ENCODE data around the gene DLG2.

DLG2 gene

DNA sequence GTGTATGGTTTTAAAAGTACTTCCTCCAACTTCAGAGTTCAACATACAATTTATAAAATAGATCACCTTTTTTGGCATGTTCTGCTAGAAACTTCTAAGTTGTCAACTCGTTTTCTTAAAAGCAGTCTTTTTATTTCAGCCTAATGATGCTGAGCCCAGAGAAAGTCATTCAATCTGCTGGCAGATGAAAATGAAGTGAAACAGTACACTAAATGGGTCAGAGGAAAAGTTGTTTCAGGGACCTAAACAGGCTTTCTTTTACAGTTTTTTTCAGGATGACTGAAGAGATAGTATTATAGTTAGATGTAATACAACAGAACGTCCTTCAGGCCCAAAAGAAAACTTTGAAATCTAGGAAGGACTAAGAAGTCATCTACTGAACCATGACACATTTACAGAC lies 1498.3 kb downstream of the DLG2 start:
- Histone ChIP-seq H4K20me1 (ENCODE audit: control insufficient read depth, insufficient read depth, low read depth, low read length) (no peaks in the 10 kb centered on the region), H3K36me3 (ENCODE audit: control insufficient read depth, low read length) (no peaks in the 10 kb centered on the region), H3K79me2 (ENCODE audit: control insufficient read depth, low read length) (no peaks in the 10 kb centered on the region), H3K4me3 (ENCODE audit: low read length) (no peak overlapping the region), H3K27ac (ENCODE audit: low read depth, low read length) (no peak overlapping the region), H3K9me3 (ENCODE audit: control insufficient read depth, insufficient read depth, low read length) (no peaks in the 10 kb centered on the region), H3K4me1 (ENCODE audit: control insufficient read depth, low read length) (no peaks in the 10 kb centered on the region), H3K9me2 (replicated peaks; ENCODE audit: control insufficient read depth, low read length) (no peaks in the 10 kb centered on the region), H3K27me3 (ENCODE audit: control insufficient read depth, low read length) (no peaks in the 10 kb centered on the region), H3F3A (ENCODE audit: control insufficient read depth, insufficient read depth) (no peaks in the 10 kb centered on the region), H3K4me2 (ENCODE audit: low read length) (no peak overlapping the region)
- TF ChIP-seq, protein P1, sequence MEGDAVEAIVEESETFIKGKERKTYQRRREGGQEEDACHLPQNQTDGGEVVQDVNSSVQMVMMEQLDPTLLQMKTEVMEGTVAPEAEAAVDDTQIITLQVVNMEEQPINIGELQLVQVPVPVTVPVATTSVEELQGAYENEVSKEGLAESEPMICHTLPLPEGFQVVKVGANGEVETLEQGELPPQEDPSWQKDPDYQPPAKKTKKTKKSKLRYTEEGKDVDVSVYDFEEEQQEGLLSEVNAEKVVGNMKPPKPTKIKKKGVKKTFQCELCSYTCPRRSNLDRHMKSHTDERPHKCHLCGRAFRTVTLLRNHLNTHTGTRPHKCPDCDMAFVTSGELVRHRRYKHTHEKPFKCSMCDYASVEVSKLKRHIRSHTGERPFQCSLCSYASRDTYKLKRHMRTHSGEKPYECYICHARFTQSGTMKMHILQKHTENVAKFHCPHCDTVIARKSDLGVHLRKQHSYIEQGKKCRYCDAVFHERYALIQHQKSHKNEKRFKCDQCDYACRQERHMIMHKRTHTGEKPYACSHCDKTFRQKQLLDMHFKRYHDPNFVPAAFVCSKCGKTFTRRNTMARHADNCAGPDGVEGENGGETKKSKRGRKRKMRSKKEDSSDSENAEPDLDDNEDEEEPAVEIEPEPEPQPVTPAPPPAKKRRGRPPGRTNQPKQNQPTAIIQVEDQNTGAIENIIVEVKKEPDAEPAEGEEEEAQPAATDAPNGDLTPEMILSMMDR (IDR thresholded peaks at IDR 0.05; ENCODE audit: low read depth, low read length, poor library complexity, severe bottlenecking), result no peak
- no peak for TF ChIP-seq EZH2phosphoT487 (IDR thresholded peaks at IDR 0.05; ENCODE audit: borderline replicate concordance, low read length)

DNA sequence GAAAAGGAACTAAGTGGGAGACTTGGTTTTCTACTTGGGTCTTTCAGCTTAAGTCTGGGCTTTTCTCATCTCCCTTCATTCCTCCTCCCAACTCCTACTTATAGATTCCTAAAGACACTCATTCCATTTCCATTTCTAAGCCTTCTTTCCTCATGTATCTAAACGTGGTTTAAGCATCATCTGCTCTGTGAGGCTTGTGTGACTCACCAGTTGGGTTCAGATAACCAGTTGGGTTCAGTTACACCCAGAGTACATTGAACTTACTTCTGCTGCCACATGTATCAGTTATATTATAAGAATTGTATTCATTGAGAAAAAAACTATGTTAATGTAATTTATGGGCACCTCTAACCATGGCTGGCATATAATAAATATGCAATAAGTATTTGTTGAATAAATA lies 1509.8 kb downstream of the DLG2 start:
- no peaks in the 10 kb centered on the region for H3K36me3 ChIP-seq (ENCODE audit: control insufficient read depth, low read length)
- TF ChIP-seq, protein P1 (IDR thresholded peaks at IDR 0.05; ENCODE audit: low read depth, low read length, poor library complexity, severe bottlenecking), result no peak
- TF ChIP-seq EZH2phosphoT487 (IDR thresholded peaks at IDR 0.05; ENCODE audit: borderline replicate concordance, low read length), result no peak
- H3K27me3 ChIP-seq (ENCODE audit: control insufficient read depth, low read length), result no peaks in the 10 kb centered on the region
- H3K27ac ChIP-seq (ENCODE audit: low read depth, low read length), result no peak overlapping the region
- H3K9me3 ChIP-seq (ENCODE audit: control insufficient read depth, insufficient read depth, low read length), result no peaks in the 10 kb centered on the region
- no peak overlapping the region for H3K4me2 ChIP-seq (ENCODE audit: low read length)
- no peaks in the 10 kb centered on the region for H3K4me1 ChIP-seq (ENCODE audit: control insufficient read depth, low read length)
- no peak overlapping the region for H3K4me3 ChIP-seq (ENCODE audit: low read length)
- H3K79me2 ChIP-seq (ENCODE audit: control insufficient read depth, low read length), result no peaks in the 10 kb centered on the region
- H3K9me2 ChIP-seq (replicated peaks; ENCODE audit: control insufficient read depth, low read length), result no peaks in the 10 kb centered on the region
- no peaks in the 10 kb centered on the region for H3F3A ChIP-seq (ENCODE audit: control insufficient read depth, insufficient read depth)
- no peaks in the 10 kb centered on the region for H4K20me1 ChIP-seq (ENCODE audit: control insufficient read depth, insufficient read depth, low read depth, low read length)

DNA sequence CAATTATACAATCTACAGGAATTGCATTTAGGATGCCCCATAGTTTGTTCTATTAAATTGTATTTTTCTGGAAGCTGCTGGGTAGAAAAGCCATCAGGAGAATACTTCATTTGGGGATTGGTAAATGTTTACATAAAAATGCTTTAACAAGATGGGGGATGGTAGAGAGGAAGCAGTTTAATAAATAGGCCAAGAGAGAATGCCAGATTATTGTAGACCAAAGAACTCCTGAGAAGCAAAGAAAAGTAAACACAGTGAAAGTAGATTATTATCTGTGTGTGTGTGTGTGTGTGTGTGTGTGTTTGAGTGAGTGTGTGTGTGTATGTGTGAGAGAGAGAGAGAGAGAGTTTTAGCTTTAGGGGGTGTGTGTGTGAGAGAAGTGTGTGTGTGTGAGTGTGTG lies 1520.6 kb downstream of the DLG2 start:
- no peaks in the 10 kb centered on the region for H3F3A ChIP-seq (ENCODE audit: control insufficient read depth, insufficient read depth)
- H3K4me1 ChIP-seq (ENCODE audit: control insufficient read depth, low read length), result no peaks in the 10 kb centered on the region
- no peaks in the 10 kb centered on the region for H3K79me2 ChIP-seq (ENCODE audit: control insufficient read depth, low read length)
- no peak overlapping the region for H3K4me3 ChIP-seq (ENCODE audit: low read length)
- no peaks in the 10 kb centered on the region for H3K9me3 ChIP-seq (ENCODE audit: control insufficient read depth, insufficient read depth, low read length)
- H3K27me3 ChIP-seq (ENCODE audit: control insufficient read depth, low read length), result no peaks in the 10 kb centered on the region
- no peak overlapping the region for H3K4me2 ChIP-seq (ENCODE audit: low read length)
- no peaks in the 10 kb centered on the region for H3K9me2 ChIP-seq (replicated peaks; ENCODE audit: control insufficient read depth, low read length)
- H3K36me3 ChIP-seq (ENCODE audit: control insufficient read depth, low read length), result no peaks in the 10 kb centered on the region
- no peaks in the 10 kb centered on the region for H4K20me1 ChIP-seq (ENCODE audit: control insufficient read depth, insufficient read depth, low read depth, low read length)
- no peak for TF ChIP-seq EZH2phosphoT487 (IDR thresholded peaks at IDR 0.05; ENCODE audit: borderline replicate concordance, low read length)
- TF ChIP-seq, protein P1 (IDR thresholded peaks at IDR 0.05; ENCODE audit: low read depth, low read length, poor library complexity, severe bottlenecking), result no peak
- no peak overlapping the region for H3K27ac ChIP-seq (ENCODE audit: low read depth, low read length)

DNA sequence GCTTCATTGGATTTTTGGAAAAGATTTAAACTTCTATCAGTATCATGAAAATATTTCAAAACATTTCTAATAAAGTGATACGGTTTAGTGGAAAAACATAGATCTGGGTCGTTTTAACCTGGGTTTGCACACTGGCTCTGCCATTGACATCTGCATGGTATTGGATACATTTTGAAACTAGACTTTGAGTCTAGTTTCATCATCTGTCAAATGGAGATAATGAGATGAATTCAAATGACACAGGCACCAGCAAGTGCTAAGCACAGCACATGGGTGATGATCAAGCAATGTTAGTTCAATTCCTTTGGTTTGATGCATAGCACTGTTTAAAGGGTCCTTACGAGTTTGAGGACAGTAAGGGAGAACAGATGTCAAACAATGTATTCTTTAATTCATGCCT lies 1522.0 kb downstream of the DLG2 start:
- no peaks in the 10 kb centered on the region for H3K9me2 ChIP-seq (replicated peaks; ENCODE audit: control insufficient read depth, low read length)
- no peak overlapping the region for H3K4me2 ChIP-seq (ENCODE audit: low read length)
- H3K9me3 ChIP-seq (ENCODE audit: control insufficient read depth, insufficient read depth, low read length), result no peaks in the 10 kb centered on the region
- no peak for TF ChIP-seq EZH2phosphoT487 (IDR thresholded peaks at IDR 0.05; ENCODE audit: borderline replicate concordance, low read length)
- TF ChIP-seq, protein P1 (IDR thresholded peaks at IDR 0.05; ENCODE audit: low read depth, low read length, poor library complexity, severe bottlenecking), result no peak
- no peaks in the 10 kb centered on the region for H3K79me2 ChIP-seq (ENCODE audit: control insufficient read depth, low read length)
- H3F3A ChIP-seq (ENCODE audit: control insufficient read depth, insufficient read depth), result no peaks in the 10 kb centered on the region
- no peaks in the 10 kb centered on the region for H4K20me1 ChIP-seq (ENCODE audit: control insufficient read depth, insufficient read depth, low read depth, low read length)
- H3K4me1 ChIP-seq (ENCODE audit: control insufficient read depth, low read length), result no peaks in the 10 kb centered on the region
- H3K27me3 ChIP-seq (ENCODE audit: control insufficient read depth, low read length), result no peaks in the 10 kb centered on the region
- no peak overlapping the region for H3K4me3 ChIP-seq (ENCODE audit: low read length)
- H3K36me3 ChIP-seq (ENCODE audit: control insufficient read depth, low read length), result no peaks in the 10 kb centered on the region
- H3K27ac ChIP-seq (ENCODE audit: low read depth, low read length), result no peak overlapping the region

All from DOHH2 (cell line).